NCI-H2196 treated with DMSO at 0.1 percent for 48 hours (cell line): ENCODE data around the gene SMIM20.
"Not testable (repeated sequence)": the region's sequence is repeated elsewhere in the genome, so short reads cannot be mapped to it uniquely, and the experiment has no call there.

Source experiments
- DNase-seq: peaks from one replicate; lab custom pipeline; 2025; ENCODE audit not compliant: unreplicated experiment; lab: John Stamatoyannopoulos, UW

Gene SMIM20

GRCh38 chr4:25890571-25891485, 23.2 kb upstream of the SMIM20 start:
- DNase-seq, result no peak

GRCh38 chr4:25892796-25893195, 21.2 kb upstream of the SMIM20 start:
- DNase-seq, result no peak

GRCh38 chr4:25896776-25897539, 17.1 kb upstream of the SMIM20 start:
- DNase-seq, result no peak

- DNase-seq, result no peak
These were observed 13.7 kb upstream of the SMIM20 start for GRCh38 chr4:25900310-25900709.

GRCh38 chr4:25901030-25901430, 13.0 kb upstream of the SMIM20 start:
- DNase-seq, result no peak

- no peak for DNase-seq
These were observed 9.9 kb upstream of the SMIM20 start for GRCh38 chr4:25903900-25904747.

GRCh38 chr4:25904748-25905082, 9.3 kb upstream of the SMIM20 start:
- DNase-seq, result no peak

GRCh38 chr4:25905371-25905770, 8.6 kb upstream of the SMIM20 start:
- DNase-seq, result no peak

- not testable (repeated sequence) for DNase-seq
These were observed 7.9 kb upstream of the SMIM20 start for GRCh38 chr4:25906113-25906512.

GRCh38 chr4:25908491-25908901, 5.5 kb upstream of the SMIM20 start:
- DNase-seq, result no peak

GRCh38 chr4:25911356-25911755, 2.7 kb upstream of the SMIM20 start:
- DNase-seq, result no peak

- DNase-seq, result no peak
These were observed 767 bp upstream of the SMIM20 start for GRCh38 chr4:25913056-25913850.

- no peak for DNase-seq
These were observed 791 bp downstream of the SMIM20 start for GRCh38 chr4:25914670-25915352.

- no peak for DNase-seq
These were observed 1.3 kb downstream of the SMIM20 start for GRCh38 chr4:25915353-25915705.

- no peak for DNase-seq
These were observed 2.9 kb downstream of the SMIM20 start for GRCh38 chr4:25916870-25917269.

GRCh38 chr4:25919676-25920075, 5.7 kb downstream of the SMIM20 start:
- DNase-seq, result no peak

GRCh38 chr4:25921922-25922321, 7.9 kb downstream of the SMIM20 start:
- DNase-seq, result no peak

- no peak for DNase-seq
These were observed 8.9 kb downstream of the SMIM20 start for GRCh38 chr4:25922812-25923369.

- DNase-seq, result no peak
These were observed 9.7 kb downstream of the SMIM20 start for GRCh38 chr4:25923745-25924144.
